ENCODE measurements around the gene MRPL43. TPM values are rescaled to one million over a fixed set of nuclear protein-coding genes. Genes with fewer than 3 reads are reported as not detected.

Gene MRPL43
- total RNA-seq, 1 donor from 2014 or later: 37.9 TPM

GRCh38 chr10:101002456-101002855 is 15.2 kb upstream of the MRPL43 start:
- DNase-seq: no peak

GRCh38 chr10:101001659-101002035 is 14.3 kb upstream of the MRPL43 start:
- no peak for DNase-seq

- peak; percentile 60 for DNase-seq
Observed at GRCh38 chr10:101000915-101001658, 13.8 kb upstream of the MRPL43 start.

- DNase-seq: no peak
Observed at GRCh38 chr10:101000127-101000914, 13.0 kb upstream of the MRPL43 start.

GRCh38 chr10:100999742-101000126 is 12.4 kb upstream of the MRPL43 start, which contains the start of gene LZTS2:
Gene LZTS2 (plus strand): TSS chr10:100999808. CDS start chr10:101002539, 2,731 bp downstream.
- no peak for DNase-seq

GRCh38 chr10:100998991-100999741 is 11.9 kb upstream of the MRPL43 start:
- DNase-seq: peak; percentile 74

- DNase-seq: peak; percentile 82
Observed at GRCh38 chr10:100998183-100998990, 11.1 kb upstream of the MRPL43 start.

- DNase-seq: peak; percentile 54
Observed at GRCh38 chr10:100997360-100998182, 10.3 kb upstream of the MRPL43 start.

- DNase-seq: no peak
Observed at GRCh38 chr10:100996678-100997359, 9.5 kb upstream of the MRPL43 start.

GRCh38 chr10:100995181-100995580 is 7.9 kb upstream of the MRPL43 start:
- no peak for DNase-seq

- DNase-seq: no peak
Observed at GRCh38 chr10:100993986-100994708, 6.8 kb upstream of the MRPL43 start.

- DNase-seq: no peak
Observed at GRCh38 chr10:100989088-100989487, 1.8 kb upstream of the MRPL43 start.

GRCh38 chr10:100988166-100988565 is 869 bp upstream of the MRPL43 start:
- DNase-seq: no peak

GRCh38 chr10:100987685-100988049 is 370 bp upstream of the MRPL43 start:
- no peak for DNase-seq

- no peak for DNase-seq
Observed at GRCh38 chr10:100986623-100986951, 710 bp downstream of the MRPL43 start.

- DNase-seq: no peak
Observed at GRCh38 chr10:100985336-100985735, 2.0 kb downstream of the MRPL43 start.

GRCh38 chr10:100984672-100985177 is 2.6 kb downstream of the MRPL43 start:
- DNase-seq: no peak

- no peak for DNase-seq
Observed at GRCh38 chr10:100983868-100984671, 3.2 kb downstream of the MRPL43 start.

Measured in occipital lobe (tissue), 2 donors.